Measurements from ENCODE around the gene FARS2.
"Not testable (repeated sequence)": the region's sequence is repeated elsewhere in the genome, so short reads cannot be mapped to it uniquely, and the experiment has no call there.

FARS2 gene

GRCh38 chr6:5537132-5537531 is 275.8 kb downstream of the FARS2 start:
- DNase-seq, result no peak
- in situ Hi-C loops (cut with MboI; ENCODE audit: low pct_unique_long_range_greater_than_20kb, low sequenced_read_pairs), result no loop called here

- in situ Hi-C loops (cut with MboI; ENCODE audit: low pct_unique_long_range_greater_than_20kb, low sequenced_read_pairs), result no loop called here
- no peak for DNase-seq
Measured at GRCh38 chr6:5537967-5538366, 276.7 kb downstream of the FARS2 start.

GRCh38 chr6:5540370-5540769 is 279.1 kb downstream of the FARS2 start:
- DNase-seq, result no peak

GRCh38 chr6:5541025-5541424 is 279.7 kb downstream of the FARS2 start:
- in situ Hi-C loops (cut with MboI; ENCODE audit: low pct_unique_long_range_greater_than_20kb, low sequenced_read_pairs), result no loop called here

More at GRCh38 chr6:5540370-5540769, 279.1 kb downstream of the FARS2 start:
- in situ Hi-C loops (cut with MboI; ENCODE audit: low pct_unique_long_range_greater_than_20kb, low sequenced_read_pairs), result no loop called here

GRCh38 chr6:5541751-5542432 is 280.6 kb downstream of the FARS2 start:
- in situ Hi-C loops (cut with MboI; ENCODE audit: low pct_unique_long_range_greater_than_20kb, low sequenced_read_pairs), result no loop called here

More at GRCh38 chr6:5541025-5541424, 279.7 kb downstream of the FARS2 start:
- no peak for DNase-seq

GRCh38 chr6:5547556-5547955 is 286.2 kb downstream of the FARS2 start:
- DNase-seq, result no peak
- in situ Hi-C loops (cut with MboI; ENCODE audit: low pct_unique_long_range_greater_than_20kb, low sequenced_read_pairs), result no loop called here

More at GRCh38 chr6:5541751-5542432, 280.6 kb downstream of the FARS2 start:
- DNase-seq, result no peak

- in situ Hi-C loops (cut with MboI; ENCODE audit: low pct_unique_long_range_greater_than_20kb, low sequenced_read_pairs), result no loop called here
- no peak for DNase-seq
Measured at GRCh38 chr6:5550631-5551030, 289.3 kb downstream of the FARS2 start.

GRCh38 chr6:5552243-5552642 is 290.9 kb downstream of the FARS2 start:
- no peak for DNase-seq
- in situ Hi-C loops (cut with MboI; ENCODE audit: low pct_unique_long_range_greater_than_20kb, low sequenced_read_pairs), result no loop called here

GRCh38 chr6:5553767-5554166 is 292.5 kb downstream of the FARS2 start:
- in situ Hi-C loops (cut with MboI; ENCODE audit: low pct_unique_long_range_greater_than_20kb, low sequenced_read_pairs), result no loop called here
- no peak for DNase-seq

GRCh38 chr6:5554226-5554625 is 292.9 kb downstream of the FARS2 start:
- DNase-seq, result no peak
- in situ Hi-C loops (cut with MboI; ENCODE audit: low pct_unique_long_range_greater_than_20kb, low sequenced_read_pairs), result no loop called here

- in situ Hi-C loops (cut with MboI; ENCODE audit: low pct_unique_long_range_greater_than_20kb, low sequenced_read_pairs), result no loop called here
- no peak for DNase-seq
Measured at GRCh38 chr6:5556011-5556410, 294.7 kb downstream of the FARS2 start.

GRCh38 chr6:5557506-5557905 is 296.2 kb downstream of the FARS2 start:
- no peak for DNase-seq
- in situ Hi-C loops (cut with MboI; ENCODE audit: low pct_unique_long_range_greater_than_20kb, low sequenced_read_pairs), result no loop called here

- in situ Hi-C loops (cut with MboI; ENCODE audit: low pct_unique_long_range_greater_than_20kb, low sequenced_read_pairs), result no loop called here
- DNase-seq, result no peak
Measured at GRCh38 chr6:5559651-5560050, 298.3 kb downstream of the FARS2 start.

GRCh38 chr6:5562277-5562676 is 301.0 kb downstream of the FARS2 start:
- no peak for DNase-seq
- in situ Hi-C loops (cut with MboI; ENCODE audit: low pct_unique_long_range_greater_than_20kb, low sequenced_read_pairs), result no loop called here

GRCh38 chr6:5563086-5563485 is 301.8 kb downstream of the FARS2 start:
- DNase-seq, result no peak
- in situ Hi-C loops (cut with MboI; ENCODE audit: low pct_unique_long_range_greater_than_20kb, low sequenced_read_pairs), result no loop called here

- in situ Hi-C loops (cut with MboI; ENCODE audit: low pct_unique_long_range_greater_than_20kb, low sequenced_read_pairs); DNase-seq: not testable (repeated sequence)
Measured at GRCh38 chr6:5564746-5565145, 303.4 kb downstream of the FARS2 start.

GRCh38 chr6:5565971-5566370 is 304.7 kb downstream of the FARS2 start:
- DNase-seq, result no peak
- in situ Hi-C loops (cut with MboI; ENCODE audit: low pct_unique_long_range_greater_than_20kb, low sequenced_read_pairs), result no loop called here

GRCh38 chr6:5566718-5567117 is 305.4 kb downstream of the FARS2 start:
- in situ Hi-C loops (cut with MboI; ENCODE audit: low pct_unique_long_range_greater_than_20kb, low sequenced_read_pairs), result no loop called here
- DNase-seq, result no peak

- DNase-seq, result no peak
- in situ Hi-C loops (cut with MboI; ENCODE audit: low pct_unique_long_range_greater_than_20kb, low sequenced_read_pairs), result no loop called here
Measured at GRCh38 chr6:5567352-5567751, 306.0 kb downstream of the FARS2 start.

GRCh38 chr6:5567890-5568289 is 306.6 kb downstream of the FARS2 start:
- no peak for DNase-seq
- in situ Hi-C loops (cut with MboI; ENCODE audit: low pct_unique_long_range_greater_than_20kb, low sequenced_read_pairs), result no loop called here

- no peak for DNase-seq
- in situ Hi-C loops (cut with MboI; ENCODE audit: low pct_unique_long_range_greater_than_20kb, low sequenced_read_pairs), result no loop called here
Measured at GRCh38 chr6:5569491-5569890, 308.2 kb downstream of the FARS2 start.
